GM18511 (cell line): Measurements from ENCODE around the gene SCARF2.
"Not testable (repeated sequence)": the region's sequence is repeated elsewhere in the genome, so short reads cannot be mapped to it uniquely, and the experiment has no call there.

ENCODE experiments used
- ATAC-seq: cut with Tn5 transposase; IDR thresholded peaks from one replicate; pipeline ENCODE4 v1.9.1; 2021; ENCODE audit warnings: mild to moderate bottlenecking, moderate library complexity; ENCODE audit not compliant: unreplicated experiment

Gene SCARF2, protein sequence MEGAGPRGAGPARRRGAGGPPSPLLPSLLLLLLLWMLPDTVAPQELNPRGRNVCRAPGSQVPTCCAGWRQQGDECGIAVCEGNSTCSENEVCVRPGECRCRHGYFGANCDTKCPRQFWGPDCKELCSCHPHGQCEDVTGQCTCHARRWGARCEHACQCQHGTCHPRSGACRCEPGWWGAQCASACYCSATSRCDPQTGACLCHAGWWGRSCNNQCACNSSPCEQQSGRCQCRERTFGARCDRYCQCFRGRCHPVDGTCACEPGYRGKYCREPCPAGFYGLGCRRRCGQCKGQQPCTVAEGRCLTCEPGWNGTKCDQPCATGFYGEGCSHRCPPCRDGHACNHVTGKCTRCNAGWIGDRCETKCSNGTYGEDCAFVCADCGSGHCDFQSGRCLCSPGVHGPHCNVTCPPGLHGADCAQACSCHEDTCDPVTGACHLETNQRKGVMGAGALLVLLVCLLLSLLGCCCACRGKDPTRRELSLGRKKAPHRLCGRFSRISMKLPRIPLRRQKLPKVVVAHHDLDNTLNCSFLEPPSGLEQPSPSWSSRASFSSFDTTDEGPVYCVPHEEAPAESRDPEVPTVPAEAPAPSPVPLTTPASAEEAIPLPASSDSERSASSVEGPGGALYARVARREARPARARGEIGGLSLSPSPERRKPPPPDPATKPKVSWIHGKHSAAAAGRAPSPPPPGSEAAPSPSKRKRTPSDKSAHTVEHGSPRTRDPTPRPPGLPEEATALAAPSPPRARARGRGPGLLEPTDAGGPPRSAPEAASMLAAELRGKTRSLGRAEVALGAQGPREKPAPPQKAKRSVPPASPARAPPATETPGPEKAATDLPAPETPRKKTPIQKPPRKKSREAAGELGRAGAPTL

DNA sequence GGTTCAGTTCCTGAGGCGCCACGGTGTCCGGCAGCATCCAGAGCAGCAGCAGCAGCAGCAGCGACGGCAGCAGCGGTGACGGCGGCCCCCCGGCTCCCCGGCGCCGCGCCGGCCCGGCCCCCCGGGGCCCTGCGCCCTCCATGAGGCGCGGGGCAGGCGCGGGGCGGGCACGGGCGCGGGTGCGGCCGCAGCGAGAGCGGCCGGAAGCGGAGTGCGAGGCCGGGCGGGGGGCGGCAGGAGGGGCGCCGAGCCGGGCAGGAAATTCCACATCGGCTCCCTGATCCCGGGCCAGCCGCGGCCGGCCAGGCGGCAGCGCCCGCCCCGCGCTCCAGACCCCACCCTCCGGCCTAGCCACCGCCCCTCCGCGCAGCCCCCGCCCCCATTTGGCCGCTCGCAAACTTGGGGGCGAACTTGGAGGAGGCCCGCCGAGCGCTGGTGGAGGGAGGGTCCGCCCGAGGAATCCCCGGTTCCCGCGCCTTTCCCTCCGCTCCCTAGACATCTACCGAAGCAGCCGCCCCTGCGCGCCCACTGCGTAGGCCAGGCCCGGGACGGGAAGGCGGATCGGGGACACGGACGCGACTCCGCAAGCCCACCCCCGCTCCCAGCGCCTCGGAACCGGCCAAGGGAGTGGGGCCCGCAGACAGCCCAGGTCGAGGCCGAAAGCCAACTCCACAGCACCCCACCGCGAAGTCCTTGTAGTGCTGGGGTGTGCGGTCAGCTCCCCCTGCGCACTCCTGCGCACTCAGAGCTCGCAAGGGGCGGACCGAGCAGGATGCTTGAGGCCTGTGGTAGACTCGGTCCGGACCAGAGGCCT lies at the start of gene SCARF2:
Gene SCARF2, minus strand, starts transcription at position 213 of the 814 bp plus-strand sequence. Its CDS starts 71 bp downstream, at position 142.
- no peak for ATAC-seq

- no peak for ATAC-seq
Measured at GRCh38 chr22:20486229-20486628, 48.6 kb upstream of the SCARF2 start.

DNA sequence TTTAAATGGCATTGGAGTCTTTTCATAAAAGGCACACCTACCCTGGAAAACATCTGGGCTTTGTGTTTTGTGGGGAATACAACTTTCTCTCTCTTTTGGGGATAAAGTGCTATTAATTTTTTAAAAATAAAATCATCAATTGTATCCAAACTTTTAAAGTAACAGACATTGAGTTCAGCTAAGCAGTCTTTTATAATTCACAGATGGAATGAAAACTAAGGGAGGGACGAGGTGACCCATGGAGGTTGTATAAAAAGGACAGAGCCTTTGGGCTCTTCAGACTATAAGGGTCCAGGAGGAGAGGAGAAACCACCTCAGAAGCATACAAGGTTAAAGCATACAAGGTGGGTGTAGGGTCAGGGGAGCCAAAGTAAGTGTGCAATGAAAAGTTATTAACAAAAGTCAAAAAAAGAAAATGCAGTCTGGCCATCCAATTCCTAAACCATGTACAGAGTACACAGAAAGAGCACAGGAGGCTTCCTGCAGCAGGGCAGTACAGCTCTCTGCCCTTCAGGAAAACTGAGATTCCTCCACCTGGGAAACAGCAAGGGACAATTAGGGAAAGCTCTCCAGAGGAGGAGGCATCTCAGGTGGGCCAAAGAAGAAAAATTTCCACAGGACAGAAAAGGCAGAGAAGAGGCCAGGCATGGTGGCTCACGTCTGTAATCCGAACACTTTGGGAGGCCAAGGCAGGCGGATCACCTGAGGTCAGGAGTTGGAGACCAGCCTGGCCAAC lies 47.5 kb upstream of the SCARF2 start:
- ATAC-seq, result no peak

GRCh38 chr22:20483771-20484170 lies 46.1 kb upstream of the SCARF2 start:
- no peak for ATAC-seq

DNA sequence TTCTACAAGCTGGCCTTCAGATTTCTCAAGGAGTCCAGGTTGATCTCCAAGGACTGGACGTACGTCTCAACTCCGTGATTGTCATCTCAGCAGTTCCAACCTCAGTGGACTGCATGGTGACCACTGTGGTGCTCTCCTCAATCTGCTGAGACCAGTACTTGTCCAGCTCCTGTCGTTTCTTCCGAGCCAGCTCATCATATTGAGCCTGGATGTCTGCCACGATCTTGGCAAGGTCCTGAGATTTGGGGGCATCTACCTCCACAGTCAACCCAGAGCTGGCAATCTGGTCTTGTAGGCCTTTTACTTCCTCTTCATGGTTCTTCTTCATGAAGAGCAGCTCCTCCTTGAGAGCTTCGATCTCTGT lies 45.5 kb upstream of the SCARF2 start:
- not testable (repeated sequence) for ATAC-seq

GRCh38 chr22:20479612-20480196 lies 42.1 kb upstream of the SCARF2 start:
- ATAC-seq, result no peak

GRCh38 chr22:20478059-20478458 lies 40.4 kb upstream of the SCARF2 start:
- ATAC-seq, result not testable (repeated sequence)

GRCh38 chr22:20475569-20475968 lies 37.9 kb upstream of the SCARF2 start:
- not testable (repeated sequence) for ATAC-seq

DNA sequence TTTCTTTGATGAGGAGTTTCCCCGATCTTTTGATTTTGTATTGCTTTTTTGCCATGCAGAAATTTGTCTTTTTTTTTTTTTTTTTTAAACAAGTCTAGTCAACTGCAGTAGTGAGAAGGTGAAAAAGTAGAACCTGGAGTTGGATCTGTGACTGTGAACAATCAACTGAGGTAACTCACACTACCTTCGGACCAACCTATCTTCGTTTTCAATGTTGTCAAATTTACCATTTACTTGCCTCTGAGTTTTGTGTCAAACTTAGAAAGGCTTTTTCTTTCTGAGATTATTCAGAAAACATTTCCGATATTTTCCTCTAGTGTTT lies 37.5 kb upstream of the SCARF2 start:
- ATAC-seq, result no peak

GRCh38 chr22:20472629-20473442 lies 35.2 kb upstream of the SCARF2 start:
- no peak for ATAC-seq

DNA sequence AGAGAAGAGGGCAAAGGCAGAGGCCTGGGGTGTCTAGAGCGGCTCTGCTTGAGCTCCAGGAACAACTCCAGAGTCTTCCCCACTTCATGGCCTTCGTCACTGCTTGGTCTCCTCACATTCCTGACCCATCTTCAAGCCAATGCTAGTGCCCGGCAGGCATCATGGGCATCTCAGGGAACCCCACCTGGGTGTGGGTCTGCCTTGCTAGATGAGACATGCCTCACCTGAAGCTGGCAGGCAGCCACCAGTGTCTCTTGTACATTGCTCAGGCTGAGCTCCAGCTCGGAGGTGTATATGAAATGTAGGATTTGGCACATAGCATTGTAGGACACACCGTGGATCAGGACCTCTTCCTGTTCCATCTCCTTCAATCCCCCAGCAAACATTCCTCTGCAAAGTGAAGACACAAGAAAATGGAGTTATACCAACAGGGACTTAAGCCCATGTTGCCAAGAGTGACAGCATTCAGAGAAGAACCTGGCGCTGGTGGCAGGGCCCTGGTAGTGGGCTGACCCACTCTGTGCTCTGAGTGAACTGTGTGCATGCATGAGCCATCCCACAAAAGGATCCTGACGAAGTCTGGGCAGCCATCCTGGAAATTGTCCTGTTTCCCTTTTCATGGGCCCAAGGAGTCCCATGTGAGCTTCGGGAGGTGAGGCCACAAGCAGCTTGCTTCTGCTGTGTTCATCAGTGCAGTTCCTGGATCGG lies 33.7 kb upstream of the SCARF2 start:
- ATAC-seq, result no peak

DNA sequence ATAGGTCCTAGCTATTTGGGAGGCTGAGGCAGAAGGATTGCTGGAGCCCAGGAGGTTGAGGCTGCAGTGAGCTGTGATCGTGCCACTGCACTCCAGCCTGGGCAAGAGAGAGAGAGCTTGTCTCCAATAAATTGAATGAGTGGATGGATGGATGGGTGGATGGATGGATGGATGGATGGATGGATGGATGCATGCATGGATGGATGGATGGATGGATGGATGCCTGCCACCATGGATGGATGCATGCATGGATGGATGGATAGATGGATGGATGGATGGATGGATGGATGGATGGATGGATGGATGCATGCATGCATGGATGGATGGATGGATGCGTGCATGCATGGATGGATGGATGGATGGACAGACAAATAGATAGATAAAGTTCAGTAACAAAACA lies 32.9 kb upstream of the SCARF2 start:
- not testable (repeated sequence) for ATAC-seq

GRCh38 chr22:20469110-20469868 lies 31.7 kb upstream of the SCARF2 start:
- ATAC-seq, result no peak

- ATAC-seq, result no peak
Measured at GRCh38 chr22:20466659-20467379, 29.2 kb upstream of the SCARF2 start.

DNA sequence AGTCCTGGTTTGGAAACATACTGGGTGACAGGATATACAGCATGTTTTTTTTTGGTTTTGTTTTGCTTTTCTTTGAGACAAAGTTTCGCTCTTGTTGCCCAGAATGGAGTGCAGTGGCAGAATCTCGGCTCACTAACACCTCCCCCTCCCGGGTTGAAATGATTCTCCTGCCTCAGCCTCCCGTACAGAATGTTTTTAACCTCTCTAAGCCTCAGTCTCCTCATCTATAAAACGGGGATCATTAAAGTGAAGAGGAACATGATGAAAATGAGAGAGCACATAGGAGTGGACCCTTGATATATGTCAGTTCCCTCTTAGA lies 28.1 kb upstream of the SCARF2 start:
- no peak for ATAC-seq

GRCh38 chr22:20464912-20465758 lies 27.5 kb upstream of the SCARF2 start:
- no peak for ATAC-seq
